ENCODE results near the gene RPS14. TPM values are rescaled to one million over a fixed set of nuclear protein-coding genes. Genes with fewer than 3 reads are reported as not detected.

The RPS14 gene
- total and polyA plus RNA-seq, 2 donors: 3,141 to 4,031 TPM

DNA sequence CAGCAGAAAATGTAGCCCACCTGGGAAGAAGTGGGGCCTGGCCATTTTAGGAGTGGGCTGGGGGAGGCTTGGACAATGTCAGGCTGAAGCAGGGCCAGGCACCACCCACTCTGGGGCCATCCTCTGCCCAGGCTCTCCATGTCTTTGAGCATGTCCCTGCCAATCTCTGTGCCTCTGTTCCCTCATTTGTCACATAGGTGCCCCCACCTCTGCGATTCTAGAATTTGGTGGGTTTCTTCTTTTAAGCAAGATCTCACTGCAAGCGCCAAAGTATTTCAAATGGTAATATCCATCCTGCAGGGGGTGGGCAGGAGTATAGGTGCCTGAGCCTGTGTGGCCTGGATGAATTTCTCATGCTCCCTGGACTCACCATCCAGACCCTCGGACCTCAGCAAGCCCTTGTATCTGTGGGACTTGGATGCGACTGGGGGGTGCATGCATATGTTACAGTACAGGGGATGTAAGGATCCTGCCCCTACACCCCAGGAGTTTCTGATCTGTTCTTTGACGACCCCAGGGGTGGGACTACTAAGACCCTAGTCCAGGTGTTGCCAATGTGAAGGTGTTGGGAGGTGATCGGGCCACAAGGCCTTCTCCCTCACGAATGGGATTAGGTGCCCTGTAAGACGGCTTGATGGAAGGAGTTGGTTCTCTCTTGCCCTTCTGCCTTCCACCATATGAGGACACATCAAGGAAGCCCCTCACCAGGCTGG is 41.2 kb downstream of the RPS14 start:
- Histone ChIP-seq H3K27ac (ENCODE audit: low read depth in 1 of 2, low read length in 1 of 2) (peak overlapping the region; percentile 46 to 57), H3K4me1 (ENCODE audit: control insufficient read depth in 2 of 2, insufficient read depth in 2 of 2, low read length in 2 of 2) (peaks cover 6 to 36% of the 10 kb centered on the region in 2 donors), H3K4me3 (ENCODE audit: low read length in 2 of 2) (no peak overlapping the region), H3K9me3 (ENCODE audit: control insufficient read depth in 2 of 2, insufficient read depth in 1 of 2, low read length in 1 of 2) (no peaks in the 10 kb centered on the region), H3K36me3 (ENCODE audit: control insufficient read depth in 2 of 2, insufficient read depth in 2 of 2, low read length in 1 of 2) (peaks cover 26 to 42% of the 10 kb centered on the region in 2 donors), H3K27me3 (ENCODE audit: control insufficient read depth in 2 of 2, insufficient read depth in 1 of 2, low read length in 1 of 2) (no peaks in the 10 kb centered on the region)
- 95% methylated on average over 8 of the region's 8 CpGs for WGBS
- no peak for DNase-seq (ENCODE audit: low read depth in 6 of 9, low spot score in 9 of 9)

DNA sequence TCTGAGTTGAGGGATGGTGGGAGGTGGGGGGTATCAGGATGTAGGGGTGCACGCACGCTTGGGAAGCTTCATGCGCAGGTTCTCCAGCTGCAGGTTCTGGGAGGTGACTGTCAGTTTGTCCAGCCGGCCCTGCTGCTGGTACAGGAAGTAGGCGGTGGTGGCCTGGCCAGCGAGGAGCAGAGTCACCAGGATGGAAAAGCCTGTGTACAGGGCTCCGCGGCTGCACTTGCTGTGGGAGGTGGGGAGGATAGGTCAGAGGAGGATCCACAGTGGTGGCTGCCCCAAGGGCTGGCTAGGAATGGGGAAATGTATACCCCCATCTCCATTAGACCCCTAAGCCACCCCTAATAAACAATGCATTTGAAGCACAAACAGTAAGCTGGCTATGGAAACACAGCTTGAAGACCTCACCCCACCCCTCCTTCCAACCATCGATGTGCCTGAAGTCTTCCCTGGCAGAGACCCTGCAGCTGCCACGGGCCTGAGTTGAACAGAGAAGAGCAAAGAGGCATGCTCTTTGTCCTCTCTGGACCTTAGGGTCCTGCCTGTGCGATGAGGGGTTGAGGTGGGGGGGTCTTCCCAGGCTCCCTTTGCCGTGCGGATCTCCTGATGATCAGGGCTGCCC is 42.3 kb downstream of the RPS14 start:
- Histone ChIP-seq H3K4me1 (ENCODE audit: control insufficient read depth in 2 of 2, insufficient read depth in 2 of 2, low read length in 2 of 2) (peaks cover 0 to 25% of the 10 kb centered on the region in 2 donors), H3K9me3 (ENCODE audit: control insufficient read depth in 2 of 2, insufficient read depth in 1 of 2, low read length in 1 of 2) (no peaks in the 10 kb centered on the region), H3K4me3 (ENCODE audit: low read length in 2 of 2) (no peak overlapping the region), H3K36me3 (ENCODE audit: control insufficient read depth in 2 of 2, insufficient read depth in 2 of 2, low read length in 1 of 2) (peaks cover 38 to 54% of the 10 kb centered on the region in 2 donors), H3K27me3 (ENCODE audit: control insufficient read depth in 2 of 2, insufficient read depth in 1 of 2, low read length in 1 of 2) (no peaks in the 10 kb centered on the region), H3K27ac (ENCODE audit: low read depth in 1 of 2, low read length in 1 of 2) (peak overlapping the region in 1 of 2 donors; percentile 42)
- no peak for DNase-seq (ENCODE audit: low read depth in 6 of 9, low spot score in 9 of 9)
- 95% methylated on average over 13 of the region's 13 CpGs for WGBS

DNA sequence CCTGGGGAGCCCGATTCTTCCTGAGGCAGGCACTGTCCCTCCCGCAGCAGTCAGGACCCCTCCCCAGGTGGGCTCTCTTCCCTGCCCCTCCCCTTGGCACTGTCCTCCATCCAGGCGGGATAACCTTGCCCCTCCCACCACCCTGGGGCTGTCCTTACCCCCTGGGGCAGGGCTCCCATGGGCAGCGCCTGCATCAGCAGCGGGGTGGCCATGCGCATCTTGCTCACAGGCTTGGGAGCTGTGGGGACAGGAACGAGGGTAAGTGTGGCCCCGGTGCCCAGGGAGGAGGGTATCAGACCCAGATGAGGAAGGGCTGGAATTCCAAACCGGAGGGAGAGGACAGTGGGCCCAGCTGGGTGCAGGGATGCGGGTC is 42.8 kb downstream of the RPS14 start:
- 97% methylated on average over 10 of the region's 10 CpGs for WGBS

DNA sequence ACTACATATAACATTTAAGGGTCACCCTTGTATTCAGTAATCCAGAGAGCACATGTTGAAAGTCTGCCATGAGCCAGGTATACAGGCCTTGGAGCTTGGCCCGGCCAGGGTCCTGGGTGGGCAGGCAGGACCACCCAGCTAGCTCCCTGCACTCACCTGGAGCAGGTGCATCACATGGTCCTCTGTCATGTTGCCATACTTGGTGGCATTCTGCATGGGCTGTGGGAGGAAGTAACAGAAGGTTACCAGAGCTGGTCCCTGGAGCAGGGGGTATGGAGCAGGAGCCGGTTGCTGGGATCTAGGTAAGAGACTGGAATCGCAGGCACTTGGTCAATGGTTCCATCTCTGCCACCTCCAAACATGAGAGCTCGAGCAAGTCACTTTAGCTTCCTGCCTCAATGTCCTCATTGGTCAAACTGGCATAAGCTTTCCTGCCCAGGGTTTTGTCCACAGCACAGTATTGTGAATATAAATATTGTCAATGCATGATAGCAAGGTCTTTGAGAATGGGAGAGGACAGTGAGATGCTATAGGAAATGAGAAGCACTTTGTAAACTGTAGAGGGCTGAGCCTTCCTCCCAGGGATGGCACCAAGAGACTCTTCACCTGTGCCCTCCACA is 43.3 kb downstream of the RPS14 start:
- no peaks in the 10 kb centered on the region for H3K9me3 ChIP-seq (ENCODE audit: control insufficient read depth in 2 of 2, insufficient read depth in 1 of 2, low read length in 1 of 2)
- H3K4me3 ChIP-seq (ENCODE audit: low read length in 2 of 2): no peak overlapping the region
- no peak overlapping the region for H3K27ac ChIP-seq (ENCODE audit: low read depth in 1 of 2, low read length in 1 of 2)
- peaks cover 0 to 17% of the 10 kb centered on the region in 2 donors for H3K4me1 ChIP-seq (ENCODE audit: control insufficient read depth in 2 of 2, insufficient read depth in 2 of 2, low read length in 2 of 2)
- WGBS: 96% methylated on average over 4 of the region's 4 CpGs
- no peak for DNase-seq (ENCODE audit: low read depth in 6 of 9, low spot score in 9 of 9)
- peaks cover 44 to 64% of the 10 kb centered on the region in 2 donors for H3K36me3 ChIP-seq (ENCODE audit: control insufficient read depth in 2 of 2, insufficient read depth in 2 of 2, low read length in 1 of 2)
- H3K27me3 ChIP-seq (ENCODE audit: control insufficient read depth in 2 of 2, insufficient read depth in 1 of 2, low read length in 1 of 2): no peaks in the 10 kb centered on the region

More for the DNA sequence above, 42.8 kb downstream of the RPS14 start:
- Histone ChIP-seq H3K4me3 (ENCODE audit: low read length in 2 of 2) (no peak overlapping the region), H3K36me3 (ENCODE audit: control insufficient read depth in 2 of 2, insufficient read depth in 2 of 2, low read length in 1 of 2) (peaks cover 43 to 59% of the 10 kb centered on the region in 2 donors), H3K27ac (ENCODE audit: low read depth in 1 of 2, low read length in 1 of 2) (no peak overlapping the region), H3K9me3 (ENCODE audit: control insufficient read depth in 2 of 2, insufficient read depth in 1 of 2, low read length in 1 of 2) (no peaks in the 10 kb centered on the region), H3K4me1 (ENCODE audit: control insufficient read depth in 2 of 2, insufficient read depth in 2 of 2, low read length in 2 of 2) (peaks cover 0 to 21% of the 10 kb centered on the region in 2 donors), H3K27me3 (ENCODE audit: control insufficient read depth in 2 of 2, insufficient read depth in 1 of 2, low read length in 1 of 2) (no peaks in the 10 kb centered on the region)
- no peak for DNase-seq (ENCODE audit: low read depth in 6 of 9, low spot score in 9 of 9)

DNA sequence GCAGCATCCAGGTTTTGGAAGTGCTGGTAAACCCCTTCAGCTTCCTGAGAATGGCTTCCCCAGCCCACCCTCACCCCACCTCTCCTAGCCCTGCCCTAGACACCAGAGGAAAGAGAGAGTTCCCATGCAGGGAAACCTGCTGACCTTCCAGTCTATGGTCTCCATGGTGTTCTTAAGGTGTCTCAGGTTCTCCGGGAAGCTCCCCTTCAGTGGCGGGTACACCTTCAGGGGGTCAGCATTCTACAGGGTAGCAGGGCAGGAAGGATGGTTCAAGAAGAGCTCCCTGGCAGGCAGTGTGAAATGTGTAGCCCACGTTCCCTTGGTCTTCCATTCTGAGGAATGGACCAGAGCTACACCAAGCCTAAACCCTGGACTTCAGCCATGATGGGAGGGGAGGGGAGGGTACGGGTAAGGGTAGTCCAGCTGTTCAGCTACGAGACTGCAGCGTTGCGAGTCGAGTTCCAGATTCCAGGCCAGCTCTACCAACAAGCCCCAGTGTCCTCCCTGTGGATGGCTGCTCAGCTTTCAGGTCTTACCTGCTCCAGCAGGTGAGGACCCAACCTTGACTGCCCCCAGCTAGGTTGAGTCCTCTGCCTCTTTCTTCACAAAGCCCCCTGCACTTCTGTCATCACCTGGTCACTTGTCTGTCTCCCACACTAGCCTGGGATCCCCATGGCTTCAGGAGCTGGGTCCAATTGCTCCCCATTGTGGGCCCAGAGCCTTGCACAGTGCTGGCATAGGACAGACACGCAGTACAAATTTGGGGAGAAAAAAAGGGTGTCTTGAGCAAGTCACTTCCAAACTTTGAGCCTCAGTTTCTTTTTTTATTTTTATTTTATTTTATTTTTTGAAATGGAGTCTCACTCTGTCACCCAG is 44.4 kb downstream of the RPS14 start:
- DNase-seq (ENCODE audit: low read depth in 6 of 9, low spot score in 9 of 9): no peak
- Histone ChIP-seq H3K4me1 (ENCODE audit: control insufficient read depth in 2 of 2, insufficient read depth in 2 of 2, low read length in 2 of 2) (peaks cover 0 to 10% of the 10 kb centered on the region in 2 donors), H3K4me3 (ENCODE audit: low read length in 2 of 2) (no peak overlapping the region), H3K9me3 (ENCODE audit: control insufficient read depth in 2 of 2, insufficient read depth in 1 of 2, low read length in 1 of 2) (no peaks in the 10 kb centered on the region), H3K36me3 (ENCODE audit: control insufficient read depth in 2 of 2, insufficient read depth in 2 of 2, low read length in 1 of 2) (peaks cover 54 to 69% of the 10 kb centered on the region in 2 donors), H3K27me3 (ENCODE audit: control insufficient read depth in 2 of 2, insufficient read depth in 1 of 2, low read length in 1 of 2) (no peaks in the 10 kb centered on the region), H3K27ac (ENCODE audit: low read depth in 1 of 2, low read length in 1 of 2) (no peak overlapping the region)
- WGBS: 96% methylated on average over 9 of the region's 9 CpGs

DNA sequence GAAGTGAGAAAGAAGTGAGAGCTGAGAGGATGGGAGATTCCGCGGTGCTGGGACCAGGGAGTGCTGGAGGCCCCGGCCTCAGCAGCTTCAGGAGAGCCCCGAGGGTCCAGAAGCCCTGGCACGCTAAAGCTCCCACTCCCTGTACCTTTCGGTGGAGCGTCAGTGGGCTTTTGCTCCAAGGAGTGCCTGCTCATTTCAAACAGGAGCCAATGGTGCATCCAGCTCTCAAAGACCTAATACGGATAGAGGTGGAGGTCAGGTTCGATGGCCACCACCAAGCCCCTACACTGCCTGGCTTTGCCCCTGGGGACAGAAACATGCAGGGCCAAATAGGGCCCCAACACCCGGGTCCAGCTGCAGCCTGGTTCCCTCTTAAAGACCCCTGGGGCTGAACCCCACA is 45.0 kb downstream of the RPS14 start:
- DNase-seq (ENCODE audit: low read depth in 6 of 9, low spot score in 9 of 9): no peak
- Histone ChIP-seq H3K27me3 (ENCODE audit: control insufficient read depth in 2 of 2, insufficient read depth in 1 of 2, low read length in 1 of 2) (no peaks in the 10 kb centered on the region), H3K9me3 (ENCODE audit: control insufficient read depth in 2 of 2, insufficient read depth in 1 of 2, low read length in 1 of 2) (no peaks in the 10 kb centered on the region), H3K4me3 (ENCODE audit: low read length in 2 of 2) (no peak overlapping the region), H3K36me3 (ENCODE audit: control insufficient read depth in 2 of 2, insufficient read depth in 2 of 2, low read length in 1 of 2) (peaks cover 61 to 76% of the 10 kb centered on the region in 2 donors), H3K4me1 (ENCODE audit: control insufficient read depth in 2 of 2, insufficient read depth in 2 of 2, low read length in 2 of 2) (peaks cover 0 to 4% of the 10 kb centered on the region in 2 donors), H3K27ac (ENCODE audit: low read depth in 1 of 2, low read length in 1 of 2) (no peak overlapping the region)
- 97% methylated on average over 10 of the region's 10 CpGs for WGBS

DNA sequence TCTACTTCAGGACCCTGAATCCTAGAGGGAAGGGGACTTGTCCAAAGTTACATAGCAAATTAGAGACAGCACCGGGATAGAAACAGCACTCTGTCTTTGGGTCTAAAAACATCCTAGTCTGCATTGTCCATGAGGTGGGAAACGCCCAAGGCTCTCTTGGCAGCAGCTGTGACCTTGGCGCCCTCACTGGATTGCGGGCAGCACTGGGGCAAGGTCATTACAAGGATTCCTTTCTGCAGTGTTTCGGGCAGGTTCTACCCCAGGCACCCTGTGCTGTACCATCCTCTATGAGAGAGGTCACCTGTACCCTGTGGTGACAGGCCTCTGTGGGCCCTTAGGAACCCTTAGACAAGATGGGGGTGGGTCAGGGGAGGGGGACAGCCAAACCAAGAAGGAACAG is 45.4 kb downstream of the RPS14 start:
- no peaks in the 10 kb centered on the region for H3K9me3 ChIP-seq (ENCODE audit: control insufficient read depth in 2 of 2, insufficient read depth in 1 of 2, low read length in 1 of 2)
- DNase-seq (ENCODE audit: low read depth in 6 of 9, low spot score in 9 of 9): no peak
- no peak overlapping the region for H3K4me3 ChIP-seq (ENCODE audit: low read length in 2 of 2)
- 94% methylated on average over 5 of the region's 5 CpGs for WGBS
- H3K27me3 ChIP-seq (ENCODE audit: control insufficient read depth in 2 of 2, insufficient read depth in 1 of 2, low read length in 1 of 2): no peaks in the 10 kb centered on the region
- no peak overlapping the region for H3K27ac ChIP-seq (ENCODE audit: low read depth in 1 of 2, low read length in 1 of 2)
- peaks cover 0 to 4% of the 10 kb centered on the region in 2 donors for H3K4me1 ChIP-seq (ENCODE audit: control insufficient read depth in 2 of 2, insufficient read depth in 2 of 2, low read length in 2 of 2)
- H3K36me3 ChIP-seq (ENCODE audit: control insufficient read depth in 2 of 2, insufficient read depth in 2 of 2, low read length in 1 of 2): peaks cover 65 to 80% of the 10 kb centered on the region in 2 donors

DNA sequence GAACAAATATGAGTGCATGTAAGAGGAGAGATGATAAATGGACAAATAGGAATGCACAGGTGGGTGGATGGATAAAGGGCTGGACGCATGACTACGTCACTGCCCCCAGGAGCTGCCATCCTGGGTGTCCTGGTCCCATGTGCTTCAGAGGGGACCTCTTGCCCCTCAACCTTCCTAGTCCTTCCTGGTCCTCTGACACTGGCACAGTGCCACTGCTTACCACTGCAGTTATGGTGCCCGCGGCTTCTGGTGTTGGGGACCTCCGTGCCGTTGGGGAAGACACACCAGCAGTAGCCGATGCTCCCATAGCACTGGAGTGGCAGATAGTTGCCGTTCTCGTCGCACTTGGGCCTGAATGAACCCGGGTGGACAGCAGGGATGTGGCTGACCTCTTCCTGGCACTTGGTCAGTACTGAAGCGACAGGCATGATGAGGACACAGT is 46.6 kb downstream of the RPS14 start:
- Histone ChIP-seq H3K4me3 (ENCODE audit: low read length in 2 of 2) (no peak overlapping the region), H3K36me3 (ENCODE audit: control insufficient read depth in 2 of 2, insufficient read depth in 2 of 2, low read length in 1 of 2) (peaks cover 74 to 85% of the 10 kb centered on the region in 2 donors), H3K27ac (ENCODE audit: low read depth in 1 of 2, low read length in 1 of 2) (no peak overlapping the region), H3K27me3 (ENCODE audit: control insufficient read depth in 2 of 2, insufficient read depth in 1 of 2, low read length in 1 of 2) (no peaks in the 10 kb centered on the region), H3K9me3 (ENCODE audit: control insufficient read depth in 2 of 2, insufficient read depth in 1 of 2, low read length in 1 of 2) (no peaks in the 10 kb centered on the region), H3K4me1 (ENCODE audit: control insufficient read depth in 2 of 2, insufficient read depth in 2 of 2, low read length in 2 of 2) (no peaks in the 10 kb centered on the region)
- WGBS: 97% methylated on average over 12 of the region's 12 CpGs
- no peak for DNase-seq (ENCODE audit: low read depth in 6 of 9, low spot score in 9 of 9)
